HG02678 (cell line): Measurements from ENCODE around the gene ARID3A.
"Not testable (repeated sequence)": the region's sequence is repeated elsewhere in the genome, so short reads cannot be mapped to it uniquely, and the experiment has no call there.

ENCODE experiments used
- ATAC-seq: cut with Tn5 transposase; IDR thresholded peaks from one replicate; pipeline ENCODE4 v1.9.1; 2021; ENCODE audit warnings: mild to moderate bottlenecking, moderate library complexity; ENCODE audit not compliant: unreplicated experiment

ARID3A gene

DNA sequence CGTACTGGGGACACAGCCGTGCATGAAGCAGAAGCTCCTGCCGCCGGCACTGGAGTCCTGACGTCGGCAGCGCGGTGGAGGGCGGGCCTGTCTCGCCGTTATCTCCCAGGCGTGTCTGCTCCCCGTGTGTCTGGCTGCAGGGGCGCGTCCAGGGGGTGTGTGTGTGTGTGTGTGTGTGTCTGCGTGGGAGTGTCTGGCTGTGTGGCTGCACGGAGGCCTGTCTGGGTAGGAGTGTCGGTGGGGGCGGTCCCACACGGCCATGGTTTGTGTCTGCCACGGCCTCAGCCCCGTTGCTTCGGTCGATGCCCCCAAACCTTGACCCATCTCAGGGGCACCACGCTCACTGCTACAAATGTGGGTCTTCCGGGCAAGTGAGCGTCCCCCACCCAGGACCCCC is 18.3 kb downstream of the ARID3A start:
- no peak for ATAC-seq

DNA sequence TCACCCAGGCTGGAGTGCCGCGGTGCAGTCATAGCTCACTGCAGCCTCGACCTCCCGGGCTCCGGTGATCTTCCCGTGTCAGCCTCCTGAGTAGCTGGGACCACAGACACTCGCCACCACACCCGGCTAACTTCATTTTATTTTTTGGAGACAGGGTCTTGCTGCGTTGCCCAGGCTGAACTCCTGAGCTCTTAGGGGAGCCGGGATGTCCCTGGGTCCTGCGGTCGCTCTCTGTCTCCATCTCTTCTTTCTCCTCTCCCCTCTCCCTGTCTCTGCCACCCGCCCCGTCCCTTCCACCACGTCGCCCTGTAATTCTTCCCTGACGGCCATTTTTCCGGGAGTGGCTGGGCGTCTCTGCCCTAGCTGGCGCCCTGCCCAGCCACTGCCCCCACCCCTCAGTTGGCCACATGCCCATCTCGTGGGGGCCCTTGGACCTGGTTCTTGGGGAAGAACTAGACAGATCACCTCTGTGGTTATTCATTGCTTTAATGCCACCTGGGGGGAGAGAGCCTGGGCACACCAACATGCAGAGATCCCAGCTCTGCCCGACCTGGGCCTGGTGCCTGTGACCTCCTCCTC is 18.9 kb downstream of the ARID3A start:
- ATAC-seq = no peak

DNA sequence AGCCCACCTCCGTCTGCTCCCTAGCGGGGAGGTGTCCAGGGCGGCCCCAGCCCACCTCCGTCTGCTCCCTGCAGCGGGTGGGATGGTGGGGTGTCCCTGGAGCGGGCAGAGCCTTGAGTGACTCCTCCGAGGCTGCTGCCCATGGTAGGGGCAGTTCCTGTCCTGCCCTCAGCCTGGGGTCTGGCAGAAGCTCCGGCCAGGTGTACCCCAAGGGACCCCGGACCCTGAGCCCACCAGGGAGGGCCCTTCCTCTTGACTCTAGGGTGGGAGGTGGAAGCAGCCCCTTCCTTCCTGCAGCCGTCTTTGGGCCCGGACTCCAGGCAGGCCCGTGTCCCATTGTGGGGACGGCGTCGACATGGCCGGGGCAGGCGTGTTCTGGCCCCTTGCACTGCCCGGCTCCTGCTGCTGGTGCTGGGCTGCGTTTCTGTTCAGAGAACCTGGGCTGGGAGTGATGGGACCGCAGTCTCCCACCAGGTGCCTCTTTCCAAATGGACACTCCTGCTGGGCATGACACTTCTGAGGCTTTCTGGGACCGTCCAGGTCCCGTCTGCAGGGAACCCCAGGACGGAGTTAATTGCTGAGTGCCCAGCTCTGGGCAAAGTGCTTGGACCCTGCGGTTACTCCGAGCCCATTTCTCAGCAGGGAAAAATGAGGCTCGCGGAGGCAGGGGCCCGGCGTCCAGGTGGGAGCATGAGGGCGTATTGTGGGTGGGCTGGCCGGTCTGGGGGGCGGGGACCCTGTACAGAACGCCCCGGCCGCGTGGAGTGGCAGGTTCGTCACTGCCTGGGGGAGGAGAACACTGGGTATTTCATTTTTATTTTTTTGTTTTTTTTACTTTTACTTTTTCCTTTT is 19.8 kb downstream of the ARID3A start:
- ATAC-seq = no peak

DNA sequence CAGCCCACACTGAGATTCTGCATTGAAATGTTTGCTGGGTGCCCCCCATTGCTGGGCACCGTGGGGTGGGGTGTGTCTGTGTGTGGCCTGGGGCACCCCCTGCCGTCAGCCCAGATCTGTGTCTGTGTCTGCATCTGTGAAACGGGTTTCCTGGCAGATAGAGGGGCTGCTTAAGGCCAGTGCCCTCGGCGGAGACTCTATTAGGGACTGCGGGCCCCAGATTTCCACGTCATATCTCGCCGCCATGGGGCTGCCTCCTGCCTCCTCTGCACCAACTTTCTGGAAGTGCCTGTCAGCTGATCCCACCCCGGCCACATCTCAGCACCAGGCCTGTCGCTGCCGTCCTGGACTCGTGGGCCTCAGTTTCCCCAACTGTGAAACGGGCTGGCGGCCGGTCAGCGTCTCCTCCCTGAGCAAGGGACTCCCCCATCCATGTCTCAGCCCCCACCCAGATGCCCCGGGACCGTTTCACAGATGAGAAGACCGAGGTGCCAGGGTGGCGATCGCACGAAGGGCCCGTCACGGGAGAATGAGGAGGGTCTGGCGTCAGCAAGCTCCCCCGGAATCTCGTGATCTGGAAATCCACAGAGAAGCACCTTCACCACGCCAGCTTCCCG is 21.4 kb downstream of the ARID3A start:
- no peak for ATAC-seq

DNA sequence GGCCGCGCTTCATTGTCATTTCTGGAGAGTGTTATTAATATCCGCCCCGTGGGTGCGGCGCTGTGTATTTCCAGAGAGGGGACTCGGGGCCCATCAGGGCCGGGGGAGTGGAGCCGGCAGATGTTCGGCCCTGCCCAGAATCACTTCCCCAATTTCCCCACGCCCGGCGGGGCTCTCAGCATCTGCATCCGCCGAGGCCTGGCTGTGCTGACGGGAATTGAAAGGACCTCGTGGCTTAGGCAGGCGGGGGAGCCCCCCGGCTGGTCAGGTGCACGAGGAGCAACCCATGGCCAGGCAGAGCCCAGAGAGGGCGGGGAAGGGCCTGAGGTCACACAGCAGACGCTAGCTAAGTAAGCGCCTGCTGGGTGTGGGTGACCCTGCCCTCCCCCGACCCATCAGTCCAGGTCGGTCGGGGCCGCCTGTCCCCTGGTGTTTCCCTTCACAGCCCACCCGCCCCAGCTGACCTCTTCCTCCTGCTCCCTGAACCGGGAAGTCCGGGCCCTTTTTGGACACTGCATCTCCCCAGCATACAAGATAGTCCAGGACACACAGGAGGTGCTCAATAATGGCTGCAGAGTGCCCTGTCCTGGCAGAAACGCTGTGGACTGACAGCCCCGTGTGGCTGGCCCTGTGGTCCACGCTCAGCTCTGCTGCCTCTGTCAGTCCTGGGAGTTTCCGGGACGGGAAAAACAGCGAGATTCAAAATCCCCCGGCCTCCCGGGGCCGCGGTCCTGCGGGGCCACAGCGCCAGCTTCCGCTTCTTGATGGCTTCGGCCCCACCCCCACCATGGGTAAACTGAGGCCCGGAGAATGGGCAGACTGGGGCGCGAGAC is 22.1 kb downstream of the ARID3A start:
- peak; percentile 72 for ATAC-seq

DNA sequence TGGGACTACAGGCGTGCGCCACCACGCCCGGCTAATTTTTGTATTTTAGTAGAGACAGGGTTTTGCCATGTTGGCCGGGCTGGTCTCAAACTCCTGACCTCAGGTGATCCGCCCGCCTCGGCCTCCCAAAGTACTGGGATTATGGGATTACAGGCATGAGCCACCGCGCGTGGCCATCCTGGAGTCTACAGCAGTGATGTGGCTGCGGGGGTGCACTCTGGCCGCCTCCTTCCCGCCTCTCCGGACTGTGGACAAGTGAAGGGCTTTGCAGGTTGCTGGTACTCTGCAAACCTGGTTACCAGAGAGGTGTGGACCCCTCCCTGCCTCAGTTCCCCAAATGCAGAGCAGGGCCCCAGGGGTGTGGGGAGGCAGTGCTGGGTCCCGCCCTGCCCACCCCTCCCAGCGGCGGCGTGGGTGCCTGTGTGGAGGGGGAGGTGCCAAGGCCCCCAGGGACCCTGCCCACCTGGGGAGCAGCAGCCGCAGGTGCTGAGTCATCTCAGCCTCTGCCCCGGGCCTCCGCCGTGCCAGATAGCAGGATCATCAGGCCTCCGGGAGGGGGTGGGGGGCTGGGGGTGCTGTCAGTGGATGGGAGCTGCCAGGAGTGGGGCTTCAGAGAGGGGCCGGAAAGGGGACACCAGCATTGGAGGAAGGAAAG is 23.1 kb downstream of the ARID3A start:
- no peak for ATAC-seq

DNA sequence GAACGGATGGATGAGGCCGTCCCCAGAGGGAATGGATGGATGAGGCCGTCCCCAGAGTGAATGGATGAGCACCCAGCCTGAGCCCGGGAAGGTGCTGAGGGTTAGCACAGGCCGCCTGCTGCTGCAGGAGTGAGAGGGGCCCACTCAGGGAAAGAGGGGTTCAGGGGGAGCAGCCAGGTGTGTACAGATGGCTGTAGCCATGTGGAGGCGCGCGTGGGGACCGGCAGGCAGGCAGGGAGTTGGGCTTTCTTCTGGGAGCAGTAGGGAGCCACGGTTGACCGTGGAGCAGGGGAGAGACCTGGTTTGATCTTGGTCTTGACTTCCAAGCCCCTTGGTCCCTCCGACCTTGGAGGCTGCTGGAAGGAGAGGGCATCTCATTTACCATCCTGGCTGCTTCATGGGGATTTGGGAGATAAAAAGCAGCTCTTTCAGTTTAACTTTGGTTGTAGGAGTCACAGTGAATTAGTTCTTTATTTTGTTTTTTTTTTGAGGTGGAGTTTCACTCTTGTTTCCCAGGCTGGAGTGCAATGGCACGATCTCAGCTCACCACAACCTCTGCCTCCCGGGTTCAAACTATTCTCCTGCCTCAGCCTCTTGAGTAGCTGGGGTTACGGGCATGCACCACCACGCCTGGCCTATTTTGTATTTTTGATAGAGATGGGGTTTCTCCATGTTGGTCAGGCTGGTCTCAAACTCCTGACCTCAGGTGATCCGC is 24.7 kb downstream of the ARID3A start:
- no peak for ATAC-seq

DNA sequence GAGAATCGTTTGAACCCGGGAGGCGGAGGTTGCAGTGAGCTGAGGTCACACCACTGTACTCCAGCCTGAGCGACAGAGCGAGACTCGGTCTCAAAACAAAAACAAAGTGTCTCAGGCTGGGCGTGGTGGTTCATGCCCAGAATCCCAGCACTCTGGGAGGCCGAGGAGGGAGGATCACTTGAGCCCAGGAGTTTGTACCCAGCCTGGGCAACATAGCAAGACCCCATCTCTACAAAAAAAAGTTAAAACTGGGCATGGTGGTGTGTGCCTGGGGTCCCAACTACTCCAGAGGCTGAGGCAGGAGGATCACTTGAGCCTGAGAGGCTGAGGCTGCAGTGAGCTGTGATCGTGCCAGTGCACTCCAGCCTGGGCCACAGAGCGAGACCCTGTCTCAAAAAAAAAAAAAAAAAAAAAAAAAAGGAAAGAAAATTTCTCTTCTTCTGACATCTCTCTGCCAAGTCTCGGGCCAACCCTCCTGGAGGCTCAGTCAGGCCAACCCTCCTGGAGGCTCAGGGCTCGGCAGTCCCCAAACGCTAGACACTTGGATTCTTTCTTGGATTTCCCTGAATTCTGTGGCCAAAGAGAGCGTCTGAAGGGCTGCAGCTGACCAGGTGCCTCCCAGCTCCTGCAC is 26.3 kb downstream of the ARID3A start:
- no peak for ATAC-seq

DNA sequence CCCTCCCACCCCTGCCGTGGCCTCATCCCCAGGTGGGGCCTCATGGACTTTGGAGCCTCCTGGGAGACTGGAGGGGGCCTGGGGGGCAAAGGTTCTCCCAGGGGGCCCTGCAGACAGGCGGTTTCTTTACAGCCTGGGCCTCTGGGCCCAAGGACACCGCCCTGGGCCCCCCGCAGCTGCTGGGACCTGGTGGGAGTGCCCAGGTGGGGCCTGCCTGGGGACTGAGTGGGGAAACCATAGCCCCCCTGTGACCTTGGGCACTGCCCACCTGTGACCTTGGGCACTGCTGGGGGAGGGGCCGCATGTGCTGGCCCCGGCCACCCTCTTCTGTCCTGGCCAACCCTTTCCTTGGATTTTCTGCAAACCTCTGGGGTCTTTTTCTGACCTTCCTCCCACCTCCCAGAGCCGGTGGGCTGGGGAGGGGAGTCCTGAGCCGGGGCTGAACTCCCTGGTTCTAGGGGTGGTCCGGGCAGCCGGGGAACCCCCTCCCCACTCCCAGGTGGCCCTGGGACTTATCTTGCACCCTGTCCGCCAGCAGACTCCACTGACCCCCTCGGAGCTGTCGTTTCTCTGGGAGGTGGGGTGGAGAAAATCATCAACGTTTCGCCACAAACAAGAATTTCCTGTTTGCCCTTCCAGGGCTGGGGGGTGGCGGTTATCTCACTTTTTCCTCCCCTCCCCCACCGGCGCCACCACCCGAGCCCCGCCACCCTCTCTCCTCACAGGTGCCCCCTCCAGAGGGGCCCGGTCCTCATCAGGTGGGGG is 27.0 kb downstream of the ARID3A start:
- ATAC-seq = no peak

DNA sequence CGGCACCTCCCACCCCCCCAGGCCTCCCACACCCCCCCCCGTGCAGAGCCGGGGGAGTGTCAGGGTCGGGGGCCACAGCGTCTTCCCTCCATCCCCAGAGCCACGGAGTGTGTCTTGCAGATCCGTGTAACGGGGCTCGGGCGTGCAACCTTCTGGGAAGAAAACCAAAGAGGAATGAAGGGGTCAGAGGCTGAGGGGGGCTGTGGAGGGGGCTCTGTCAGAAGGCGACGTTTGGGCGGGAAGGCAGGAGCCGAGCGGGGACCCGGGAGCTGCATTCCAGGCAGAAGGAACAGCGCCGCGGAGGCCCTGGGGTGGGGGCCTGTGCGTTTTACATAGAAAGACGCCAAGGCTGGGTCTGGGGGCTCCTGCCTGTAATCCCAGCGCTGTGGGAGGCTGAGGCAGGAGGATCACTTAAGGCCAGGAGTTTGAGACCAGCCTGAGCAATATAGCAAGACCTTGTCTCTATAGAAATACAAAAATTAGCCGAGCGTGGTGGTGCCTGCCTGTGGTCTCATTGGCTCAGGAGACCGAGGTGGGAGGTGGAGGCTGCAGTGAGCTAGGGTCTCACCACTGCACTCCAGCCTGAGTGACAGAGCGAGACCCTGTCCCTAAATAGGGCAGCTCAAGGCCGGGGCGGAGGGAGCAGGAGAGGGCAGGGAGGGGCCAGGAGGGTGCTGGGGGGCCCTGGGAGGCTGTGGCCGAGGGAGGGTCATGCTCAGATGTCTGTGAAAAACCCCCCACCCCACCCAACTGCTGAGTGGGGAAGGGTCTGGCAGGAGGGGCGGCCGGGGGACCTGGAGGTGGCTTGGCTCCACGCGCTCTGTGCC is 27.8 kb downstream of the ARID3A start:
- no peak for ATAC-seq

DNA sequence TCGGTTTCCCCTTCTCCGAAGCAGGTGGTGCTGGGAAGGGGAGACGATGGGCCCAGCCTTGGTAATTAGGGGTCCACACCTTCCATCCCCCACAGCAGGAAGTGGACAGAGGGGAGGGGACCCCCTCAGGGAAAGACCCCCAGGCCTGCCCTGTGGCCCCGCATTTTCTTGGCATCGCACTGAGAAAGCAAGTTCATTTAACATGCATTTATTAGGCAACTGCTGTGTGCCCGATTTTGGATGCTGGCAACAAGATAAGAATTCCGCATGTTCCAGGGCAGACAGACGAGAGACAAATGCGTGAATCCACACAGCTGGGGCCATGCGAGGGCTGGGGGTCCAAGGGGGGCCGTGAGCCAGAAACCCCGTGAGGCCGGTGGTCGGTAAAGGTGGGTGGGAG is 28.4 kb downstream of the ARID3A start:
- no peak for ATAC-seq

DNA sequence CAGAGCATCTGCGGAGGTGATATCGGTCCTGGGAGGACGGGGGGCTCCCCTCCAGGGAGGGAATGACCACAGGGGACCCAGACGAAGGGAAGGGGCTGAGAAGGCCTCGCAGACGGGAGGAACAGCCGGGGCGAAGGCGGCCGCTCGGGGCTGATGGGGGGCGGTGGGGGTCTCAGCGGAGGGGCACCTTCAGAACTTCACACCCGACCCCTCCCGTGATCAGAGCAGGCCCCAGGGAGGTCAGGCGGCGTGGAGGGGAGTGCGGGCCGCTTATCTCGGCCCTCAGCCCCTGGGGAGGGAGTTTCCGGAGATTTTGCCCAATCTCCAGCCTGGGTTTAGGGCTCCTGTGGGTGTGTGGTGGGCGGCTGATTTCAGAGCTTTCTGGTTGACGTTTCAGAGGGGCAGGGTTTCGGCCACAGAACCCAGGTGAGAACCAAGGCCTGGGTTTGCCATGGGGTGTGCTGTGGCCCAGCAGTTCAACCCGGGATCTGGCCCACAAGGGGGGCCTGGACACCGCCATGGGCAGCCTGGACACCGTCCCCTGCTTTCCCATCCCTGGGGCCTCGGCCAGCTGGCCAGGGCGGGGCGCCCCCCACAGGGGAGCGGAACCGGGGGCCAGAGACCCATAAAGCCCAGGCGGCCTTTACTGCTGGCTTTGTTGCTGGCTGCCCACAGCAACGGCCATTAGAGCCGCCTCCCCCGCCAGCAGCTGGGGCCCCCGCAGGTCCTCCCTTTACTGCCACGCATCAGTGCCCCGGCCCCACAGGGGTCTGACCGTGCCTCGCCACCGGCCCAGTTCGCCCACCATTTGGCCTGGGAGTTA is 29.0 kb downstream of the ARID3A start:
- ATAC-seq = peak; percentile 40

DNA sequence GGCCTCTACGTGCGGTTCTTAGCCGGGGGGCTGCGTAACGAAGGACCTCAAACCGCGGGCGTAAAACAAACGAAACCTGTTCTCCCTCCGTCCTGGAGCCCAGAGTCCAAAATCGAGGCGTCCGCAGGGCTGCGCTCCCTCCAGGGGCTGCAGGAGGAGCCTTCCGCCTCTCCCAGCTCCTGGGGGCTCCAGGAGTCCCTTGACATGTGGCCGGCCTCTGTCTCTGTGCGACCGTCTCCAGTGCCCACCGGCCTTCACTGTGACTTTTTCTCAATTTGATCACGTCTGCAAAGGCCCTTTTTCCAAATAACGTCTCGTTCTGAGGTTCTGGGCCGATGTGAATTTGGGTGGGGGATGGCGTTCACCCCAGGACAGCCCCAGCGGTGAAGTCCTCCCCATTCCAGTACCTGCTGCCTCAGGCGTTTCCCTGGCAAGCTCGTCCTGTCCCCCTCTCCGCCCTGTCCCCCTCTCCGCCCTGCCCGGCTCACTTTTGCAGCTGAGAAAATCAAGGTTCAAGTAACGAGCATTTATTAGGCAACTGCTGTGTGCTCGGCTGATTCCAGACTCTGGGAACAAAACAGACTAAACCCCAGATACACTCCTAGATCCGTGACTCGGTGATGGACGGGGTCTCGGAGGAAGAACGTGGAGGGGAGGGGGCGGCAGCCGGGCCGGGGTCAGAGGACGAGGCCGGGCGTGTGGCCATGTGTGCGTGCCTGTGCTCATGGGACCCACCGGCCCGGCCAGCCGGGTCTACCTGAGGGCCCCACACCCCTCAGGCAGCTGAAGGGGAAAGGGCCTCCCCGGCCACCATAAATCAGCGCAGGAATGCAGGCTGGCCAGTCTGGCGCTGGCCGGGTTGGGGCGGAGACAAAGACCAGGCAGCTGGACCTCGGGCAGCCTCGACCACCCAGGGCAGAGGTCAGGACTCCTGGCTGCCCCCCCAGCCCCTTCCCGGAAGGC is 30.2 kb downstream of the ARID3A start:
- no peak for ATAC-seq

DNA sequence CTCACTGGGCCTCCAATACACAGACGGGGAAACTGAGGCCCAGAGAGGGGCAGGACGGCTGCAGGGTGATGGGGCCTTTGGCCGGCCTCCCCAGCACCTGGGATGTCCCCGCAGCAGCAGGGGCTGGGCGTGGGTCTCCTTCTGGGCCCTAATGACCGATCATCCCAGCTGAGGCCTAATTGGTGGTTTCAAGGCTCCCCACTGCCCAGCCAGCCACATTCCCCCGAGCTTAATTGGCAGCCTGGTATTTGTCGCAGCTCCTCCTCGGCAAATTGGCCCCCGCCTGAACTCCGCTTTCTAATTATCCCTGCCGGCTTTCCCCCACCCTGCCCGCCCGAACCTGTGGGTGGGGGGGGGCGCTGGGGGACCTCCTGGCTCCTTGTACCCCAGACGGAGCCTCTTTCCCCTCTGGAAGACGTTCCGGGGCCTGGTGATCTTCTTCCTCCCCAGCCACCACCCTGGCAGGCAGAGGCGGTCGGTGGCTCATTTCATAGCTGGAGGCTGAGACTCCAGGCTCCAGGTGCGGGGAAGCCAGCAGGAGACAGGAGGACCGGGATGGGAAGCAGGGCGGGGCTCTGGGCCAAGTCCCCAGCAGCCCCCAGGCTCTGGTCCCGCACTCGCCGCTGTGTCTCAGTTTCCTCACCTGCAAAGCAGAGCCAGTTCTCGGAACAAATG is 31.1 kb downstream of the ARID3A start:
- no peak for ATAC-seq

DNA sequence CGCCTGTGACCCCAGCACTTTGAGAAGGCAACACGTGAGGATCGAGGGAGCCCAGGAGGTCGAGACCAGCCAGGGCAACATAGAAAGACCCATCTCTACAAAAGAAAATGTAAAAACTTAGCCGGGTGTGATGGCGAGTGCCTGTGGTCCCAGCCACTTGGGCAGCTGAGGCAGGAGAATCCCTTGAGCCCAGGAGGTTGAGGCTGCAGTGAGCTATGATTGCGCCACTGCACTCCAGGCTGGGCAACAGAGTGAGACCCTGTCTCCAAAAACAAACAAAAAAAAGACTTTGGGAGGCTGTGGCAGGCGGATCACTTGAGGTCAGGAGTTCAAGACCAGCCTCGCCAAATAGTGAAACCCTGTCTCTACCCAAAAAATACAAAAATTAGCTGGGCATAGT is 31.7 kb downstream of the ARID3A start:
- not testable (repeated sequence) for ATAC-seq
